Mesenchymal stem cell (in vitro differentiated cells and primary cell): ENCODE measurements around the gene ADAMTS17.

ENCODE experiments used
- DNase-seq: peaks from one replicate; pipeline ENCODE4 v3.0.0-alpha.2; 2013
- H2AFZ ChIP-seq: one replicate; pipeline ENCODE4 v1.6.1; 2013; ENCODE audit warnings: low read depth, mild to moderate bottlenecking, control low read depth, inconsistent platforms, low read length, moderate library complexity
- H2AK5ac ChIP-seq: 2 replicates; pipeline ENCODE4 v1.6.1; 2013; ENCODE audit warnings: low read length, moderate library complexity, mild to moderate bottlenecking, inconsistent platforms; ENCODE audit not compliant: severe bottlenecking
- H2BK120ac ChIP-seq: one replicate; pipeline ENCODE4 v1.6.1; 2013; ENCODE audit warnings: low read depth, mild to moderate bottlenecking, inconsistent platforms, low read length, moderate library complexity
- H2BK12ac ChIP-seq, 2 experiments: one replicate each; pipeline ENCODE4 v1.6.1; 2013; ENCODE audit warnings: inconsistent platforms in 2 of 2, low read length in 2 of 2, mild to moderate bottlenecking in 2 of 2, moderate library complexity in 2 of 2, control low read depth in 1 of 2
- H2BK15ac ChIP-seq: one replicate; pipeline ENCODE4 v1.6.1; 2013; ENCODE audit warnings: mild to moderate bottlenecking, low read depth, inconsistent platforms; ENCODE audit not compliant: poor library complexity, severe bottlenecking
- H2BK5ac ChIP-seq: 2 replicates; pipeline ENCODE4 v1.6.1; 2013; ENCODE audit warnings: low read depth, mild to moderate bottlenecking, low read length, control low read depth, inconsistent platforms; ENCODE audit not compliant: poor library complexity, severe bottlenecking
- H3K14ac ChIP-seq, 2 experiments: one replicate each; pipeline ENCODE4 v1.6.1; 2013; ENCODE audit warnings: inconsistent platforms in 2 of 2, low read length in 2 of 2, control low read depth in 1 of 2, mild to moderate bottlenecking in 1 of 2, moderate library complexity in 1 of 2
- H3K18ac ChIP-seq, 2 experiments: one replicate each; pipeline ENCODE4 v1.6.1; 2013; ENCODE audit warnings: inconsistent platforms in 2 of 2, low read length in 2 of 2, control low read depth in 1 of 2, low read depth in 1 of 2, mild to moderate bottlenecking in 1 of 2
- H3K23ac ChIP-seq, 2 experiments: one replicate each; pipeline ENCODE4 v1.6.1; 2013; ENCODE audit warnings: inconsistent platforms in 2 of 2, low read length in 2 of 2, mild to moderate bottlenecking in 2 of 2, moderate library complexity in 2 of 2, control low read depth in 1 of 2
- H3K27ac ChIP-seq: 2 replicates; pipeline ENCODE4 v1.5.1; 2013; ENCODE audit warnings: mild to moderate bottlenecking, moderate library complexity, low read length, control low read depth, inconsistent platforms; ENCODE audit not compliant: poor library complexity, severe bottlenecking
- H3K27me3 ChIP-seq, 2 experiments: 2 replicates each; pipeline versions ENCODE4 v1.6.1 to v1.7.0; 2013; ENCODE audit warnings: low read length in 2 of 2, mild to moderate bottlenecking in 2 of 2, moderate library complexity in 2 of 2, control low read depth in 1 of 2, inconsistent platforms in 1 of 2; ENCODE audit not compliant: control insufficient read depth in 1 of 2, insufficient read depth in 1 of 2
- H3K36me3 ChIP-seq, 2 experiments: 2 replicates each; pipeline versions ENCODE4 v1.6.1 to v1.7.0; 2013; ENCODE audit warnings: low read length in 2 of 2, control low read depth in 1 of 2, inconsistent platforms in 1 of 2, low read depth in 1 of 2, mild to moderate bottlenecking in 1 of 2; ENCODE audit not compliant: insufficient read depth in 2 of 2, control insufficient read depth in 1 of 2
- H3K4ac ChIP-seq, 2 experiments: one replicate each; pipeline ENCODE4 v1.6.1; 2013; ENCODE audit warnings: inconsistent platforms in 2 of 2, low read length in 2 of 2, mild to moderate bottlenecking in 2 of 2, moderate library complexity in 2 of 2, control low read depth in 1 of 2, low read depth in 1 of 2
- H3K4me1 ChIP-seq: 2 replicates; pipeline ENCODE4 v1.6.1; 2013; ENCODE audit warnings: low read depth, low read length, control low read depth; ENCODE audit not compliant: control insufficient read depth, insufficient read depth
- H3K4me2 ChIP-seq: 2 replicates; pipeline ENCODE4 v1.6.1; 2013; ENCODE audit warnings: low read length, mild to moderate bottlenecking, inconsistent platforms; ENCODE audit not compliant: poor library complexity, severe bottlenecking
- H3K4me3 ChIP-seq, 2 experiments: 2 replicates each; pipeline versions ENCODE4 v1.5.1 to v1.7.0; 2013; ENCODE audit warnings: low read length in 2 of 2, mild to moderate bottlenecking in 2 of 2, control low read depth in 1 of 2, low read depth in 1 of 2; ENCODE audit not compliant: insufficient read depth in 1 of 2
- H3K79me1 ChIP-seq: replicated peaks from 2 replicates; pipeline ENCODE4 v1.6.1; 2013; ENCODE audit warnings: mild to moderate bottlenecking, control low read depth, low read length, inconsistent platforms; ENCODE audit not compliant: poor library complexity, severe bottlenecking
- H3K9ac ChIP-seq: 2 replicates; pipeline ENCODE4 v1.7.0; 2013; ENCODE audit warnings: mild to moderate bottlenecking, low read length, moderate library complexity
- H3K9me3 ChIP-seq: 2 replicates; pipeline ENCODE4 v1.7.0; 2013; ENCODE audit warnings: mild to moderate bottlenecking, low read length; ENCODE audit not compliant: control insufficient read depth
- H4K8ac ChIP-seq: one replicate; pipeline ENCODE4 v1.6.1; 2013; ENCODE audit warnings: inconsistent platforms, mild to moderate bottlenecking, low read length, moderate library complexity
- H4K91ac ChIP-seq: one replicate; pipeline ENCODE4 v1.6.1; 2013; ENCODE audit warnings: mild to moderate bottlenecking, low read length, inconsistent platforms
- WGBS: methylation state at CpG from one replicate; pipeline ENCODE4 v1.1.7; 2013; ENCODE audit warnings: mixed read lengths; 5-methylcytosine and 5-hydroxymethylcytosine counted together

Gene ADAMTS17

DNA sequence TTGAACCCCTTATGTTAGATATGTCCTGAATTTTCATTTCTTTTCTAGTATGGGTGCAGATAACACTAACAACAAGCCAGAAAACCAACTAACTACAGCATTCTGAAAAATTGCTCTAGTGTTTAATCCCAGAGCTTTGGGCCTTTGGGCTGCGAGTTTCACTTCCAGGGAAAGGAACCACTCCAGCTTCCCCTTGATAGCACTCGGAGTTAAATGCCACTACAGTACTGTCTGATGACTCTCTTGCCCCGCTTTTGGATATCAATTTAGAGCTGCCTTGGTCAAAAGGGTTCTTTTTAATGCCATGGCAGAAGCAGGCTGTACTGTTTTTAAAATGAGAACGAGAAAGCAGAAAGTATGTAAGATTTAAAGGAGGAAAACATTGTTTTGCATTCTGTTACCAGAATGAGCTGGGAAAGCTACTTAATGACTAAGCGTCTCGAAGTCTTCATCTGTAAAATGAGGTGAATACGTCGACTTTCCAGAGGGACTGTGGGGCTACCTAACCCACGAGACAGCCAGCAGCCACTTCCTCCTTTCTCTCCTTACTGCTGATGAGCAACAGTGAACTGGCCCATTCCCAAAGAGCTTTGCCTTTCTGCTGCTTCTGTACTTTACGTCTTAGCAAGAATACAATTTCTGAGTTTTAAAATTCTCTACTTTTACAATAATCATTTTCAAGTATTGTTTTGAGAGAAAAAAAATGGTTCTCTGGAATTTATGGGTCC, 309.3 kb downstream of the ADAMTS17 start:
- no peak overlapping the region for H3K27ac ChIP-seq
- no peaks in the 10 kb centered on the region for H3K36me3 ChIP-seq
- H2BK5ac ChIP-seq: no peak overlapping the region
- H4K8ac ChIP-seq: no peak overlapping the region
- no peak overlapping the region for H3K14ac ChIP-seq
- no peaks in the 10 kb centered on the region for H3K79me1 ChIP-seq
- no peaks in the 10 kb centered on the region for H3K4me1 ChIP-seq
- H2BK120ac ChIP-seq: no peak overlapping the region
- peaks cover 13% of the 10 kb centered on the region for H3K9me3 ChIP-seq
- no peak overlapping the region for H3K4ac ChIP-seq
- no peak overlapping the region for H4K91ac ChIP-seq
- H2BK12ac ChIP-seq: no peak overlapping the region
- H3K27me3 ChIP-seq: peaks cover 4 to 10% of the 10 kb centered on the region in 2 experiments
- WGBS: 77% methylated on average over 9 of the region's 10 CpGs
- no peak overlapping the region for H2AK5ac ChIP-seq
- no peak overlapping the region for H2AFZ ChIP-seq
- DNase-seq: no peak
- H3K23ac ChIP-seq: no peak overlapping the region
- H2BK15ac ChIP-seq: no peak overlapping the region
- no peak overlapping the region for H3K18ac ChIP-seq
- H3K9ac ChIP-seq: no peak overlapping the region
- no peak overlapping the region for H3K4me3 ChIP-seq
- H3K4me2 ChIP-seq: no peak overlapping the region

- Histone ChIP-seq H2BK120ac (no peak overlapping the region), H3K18ac (no peak overlapping the region), H3K23ac (no peak overlapping the region), H2AK5ac (no peak overlapping the region), H3K27ac (no peak overlapping the region), H3K4me1 (no peaks in the 10 kb centered on the region), H3K4ac (no peak overlapping the region), H3K4me2 (no peak overlapping the region), H3K27me3 (peaks cover 4 to 10% of the 10 kb centered on the region in 2 experiments), H3K4me3 (no peak overlapping the region), H3K14ac (no peak overlapping the region), H3K36me3 (no peaks in the 10 kb centered on the region), H3K79me1 (no peaks in the 10 kb centered on the region), H2BK5ac (no peak overlapping the region), H3K9ac (no peak overlapping the region), H2BK12ac (no peak overlapping the region), H2AFZ (no peak overlapping the region), H3K9me3 (peaks cover 15% of the 10 kb centered on the region), H4K91ac (no peak overlapping the region), H2BK15ac (no peak overlapping the region), H4K8ac (no peak overlapping the region)
- no peak for DNase-seq
- 98% methylated on average over 8 of the region's 10 CpGs for WGBS
Measured at GRCh38 chr15:100031665-100032357, 310.0 kb downstream of the ADAMTS17 start.

DNA sequence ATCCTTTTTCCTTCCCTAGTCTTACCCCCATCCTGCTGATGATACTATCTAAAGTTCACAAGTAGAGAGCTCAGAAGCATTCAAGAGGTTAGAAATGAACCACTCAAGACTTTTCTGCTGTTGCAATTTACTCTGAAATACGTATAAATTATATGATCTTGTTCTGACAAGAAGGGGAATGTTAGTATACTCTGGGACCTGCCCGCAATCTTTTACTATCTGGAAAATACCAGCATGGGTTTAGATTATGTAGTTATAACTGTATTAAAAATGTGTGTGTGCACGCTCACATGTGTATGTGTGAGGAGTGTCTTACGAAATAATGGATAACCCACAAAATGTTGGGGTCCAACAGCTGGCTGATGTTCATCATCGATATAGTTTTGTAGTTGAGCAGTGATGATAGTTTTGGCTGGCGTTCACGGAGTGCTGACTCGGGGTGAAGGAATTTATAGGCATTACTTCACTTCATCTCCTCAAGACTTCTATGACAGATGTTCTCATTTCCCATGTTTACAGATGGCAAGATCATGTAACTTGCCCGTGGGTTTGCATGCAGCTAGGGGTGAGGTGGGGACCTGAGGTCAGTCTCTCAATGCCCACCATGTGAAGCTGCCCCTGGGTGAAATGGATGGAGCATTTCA, 311.1 kb downstream of the ADAMTS17 start:
- Histone ChIP-seq H3K79me1 (no peaks in the 10 kb centered on the region), H2BK15ac (no peak overlapping the region), H3K14ac (no peak overlapping the region), H2AK5ac (no peak overlapping the region), H2AFZ (no peak overlapping the region), H3K4ac (no peak overlapping the region), H3K9me3 (peaks cover 15% of the 10 kb centered on the region), H3K4me1 (no peaks in the 10 kb centered on the region), H3K27me3 (peaks cover 4 to 10% of the 10 kb centered on the region in 2 experiments), H4K8ac (no peak overlapping the region), H3K4me2 (no peak overlapping the region), H3K9ac (no peak overlapping the region), H3K36me3 (no peaks in the 10 kb centered on the region), H4K91ac (no peak overlapping the region), H2BK5ac (no peak overlapping the region), H3K23ac (no peak overlapping the region), H3K27ac (no peak overlapping the region), H3K4me3 (no peak overlapping the region), H2BK120ac (no peak overlapping the region), H3K18ac (no peak overlapping the region), H2BK12ac (no peak overlapping the region)
- 67% methylated on average over 6 of the region's 9 CpGs for WGBS
- peak; percentile 38 for DNase-seq

DNA sequence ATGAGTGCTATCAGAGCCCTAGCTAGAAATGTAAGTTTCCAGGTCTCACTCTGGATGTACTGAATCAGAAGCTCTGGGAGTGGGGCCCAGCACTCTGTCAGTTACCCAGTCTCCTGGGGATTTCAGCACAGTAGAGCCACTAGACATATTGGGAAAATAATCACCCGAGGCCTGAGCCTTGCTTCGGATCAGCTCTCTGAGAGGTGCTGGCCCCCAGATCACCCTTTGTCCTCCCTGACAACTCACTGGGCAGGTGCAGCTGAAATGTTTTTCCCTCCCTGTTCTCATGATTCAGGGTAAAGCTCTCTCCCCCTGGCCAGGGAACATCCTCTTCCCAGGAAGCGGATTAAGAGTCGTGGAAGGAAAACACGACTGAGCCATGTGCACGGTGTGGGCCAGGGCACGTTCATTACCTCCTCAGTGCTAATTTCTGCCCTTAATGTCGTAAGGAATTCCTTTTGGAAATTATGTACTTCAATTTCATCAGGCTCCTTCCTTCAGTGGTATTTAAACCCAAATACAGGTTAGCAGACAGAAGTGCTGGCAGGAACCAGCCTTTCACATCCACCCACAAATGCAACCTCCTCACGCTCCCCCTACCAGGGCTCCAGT, 311.8 kb downstream of the ADAMTS17 start:
- no peak overlapping the region for H2AK5ac ChIP-seq
- H3K4me3 ChIP-seq: no peak overlapping the region
- no peak overlapping the region for H2BK5ac ChIP-seq
- no peak overlapping the region for H3K9ac ChIP-seq
- no peak overlapping the region for H2BK120ac ChIP-seq
- no peak overlapping the region for H3K27ac ChIP-seq
- no peak overlapping the region for H3K4ac ChIP-seq
- WGBS: 92% methylated on average over 9 of the region's 9 CpGs
- H3K9me3 ChIP-seq: peaks cover 15% of the 10 kb centered on the region
- peaks cover 4 to 7% of the 10 kb centered on the region in 2 experiments for H3K27me3 ChIP-seq
- no peak for DNase-seq
- H4K8ac ChIP-seq: no peak overlapping the region
- H2BK12ac ChIP-seq: no peak overlapping the region
- no peaks in the 10 kb centered on the region for H3K79me1 ChIP-seq
- no peak overlapping the region for H2AFZ ChIP-seq
- H3K18ac ChIP-seq: no peak overlapping the region
- H4K91ac ChIP-seq: no peak overlapping the region
- no peak overlapping the region for H3K14ac ChIP-seq
- no peak overlapping the region for H3K4me2 ChIP-seq
- H3K36me3 ChIP-seq: no peaks in the 10 kb centered on the region
- H3K23ac ChIP-seq: no peak overlapping the region
- no peak overlapping the region for H2BK15ac ChIP-seq
- H3K4me1 ChIP-seq: no peaks in the 10 kb centered on the region
